Neural cell (in vitro differentiated cells): ENCODE results near the gene KLF5. TPM values are rescaled to one million over a fixed set of nuclear protein-coding genes. Genes with fewer than 3 reads are reported as not detected.

ENCODE experiments used
- H2AFZ ChIP-seq: fragments of 200-600, 300-800 bp; sonication (generic), shearing (Covaris generic); 2 replicates; pipeline ENCODE4 v1.6.0; 2014; ENCODE audit warnings: low read depth, mild to moderate bottlenecking, antibody characterized with exemption, low read length, moderate library complexity
- H3F3A ChIP-seq: fragments of 200-600 bp; shearing (Covaris generic); 2 replicates; pipeline ENCODE4 v1.6.1; 2016; ENCODE audit warnings: mild to moderate bottlenecking, moderate library complexity, mixed read lengths, antibody characterized with exemption, low read length; ENCODE audit not compliant: insufficient read depth, poor library complexity, severe bottlenecking
- H3K27ac ChIP-seq: fragments of 200-600, 300-800 bp; sonication (generic), shearing (Covaris generic); 2 replicates; pipeline ENCODE4 v1.5.1; 2014; ENCODE audit warnings: mild to moderate bottlenecking, low read length, moderate library complexity
- H3K27me3 ChIP-seq: fragments of 300-800, 200-600 bp; sonication (generic), shearing (Covaris generic); 2 replicates; pipeline ENCODE4 v1.6.0; 2014; ENCODE audit warnings: mild to moderate bottlenecking, low read depth, low read length, moderate library complexity; ENCODE audit not compliant: insufficient read depth
- H3K36me3 ChIP-seq: fragments of 300-800, 200-600 bp; sonication (generic), shearing (Covaris generic); 2 replicates; pipeline ENCODE4 v1.5.1; 2014; ENCODE audit warnings: mild to moderate bottlenecking, antibody characterized with exemption, low read length, moderate library complexity; ENCODE audit not compliant: insufficient read depth
- H3K4me2 ChIP-seq: fragments of 300-800, 200-600 bp; sonication (generic), shearing (Covaris generic); 2 replicates; pipeline ENCODE4 v1.6.0; 2014; ENCODE audit warnings: mild to moderate bottlenecking, low read length
- H3K4me3 ChIP-seq: fragments of 300-800, 200-600 bp; sonication (generic), shearing (Covaris generic); 2 replicates; pipeline ENCODE4 v1.5.1; 2014; ENCODE audit warnings: mild to moderate bottlenecking, low read length, moderate library complexity
- H3K79me2 ChIP-seq: fragments of 200-600 bp; shearing (Covaris generic); replicated peaks from 2 replicates; pipeline ENCODE4 v1.6.0; 2014; ENCODE audit warnings: mild to moderate bottlenecking, low read length, moderate library complexity; ENCODE audit not compliant: insufficient read depth
- H3K9ac ChIP-seq: fragments of 300-800, 200-600 bp; sonication (generic), shearing (Covaris generic); 2 replicates; pipeline ENCODE4 v1.6.1; 2016; ENCODE audit warnings: mild to moderate bottlenecking, low read length, mixed read lengths
- H3K9me2 ChIP-seq: fragments of 200-600 bp; shearing (Covaris generic); 2 replicates; pipeline ENCODE4 v1.6.1; 2016; ENCODE audit warnings: mild to moderate bottlenecking, low read length, mixed read lengths; ENCODE audit not compliant: insufficient read depth
- H3K9me3 ChIP-seq: fragments of 200-600, 300-800 bp; sonication (generic), shearing (Covaris generic); 2 replicates; pipeline ENCODE4 v1.6.1; 2016; ENCODE audit warnings: mild to moderate bottlenecking, mixed run types, low read length, moderate library complexity, mixed read lengths
- H4K20me1 ChIP-seq: fragments of 200-600 bp; shearing (Covaris generic); 2 replicates; pipeline ENCODE4 v1.6.1; 2016; ENCODE audit warnings: mild to moderate bottlenecking, mixed run types; ENCODE audit not compliant: insufficient read depth
- CTCF ChIP-seq: fragments of 450-650 bp; IDR thresholded peaks from 2 replicates; pipeline ENCODE4 v1.5.1; 2014; ENCODE audit warnings: antibody characterized with exemption, mild to moderate bottlenecking, moderate library complexity; ENCODE audit not compliant: poor library complexity, severe bottlenecking
- EP300 ChIP-seq: fragments of 450-650 bp; conservative IDR thresholded peaks from 2 replicates; pipeline ENCODE4 v1.6.1; 2014; ENCODE audit warnings: antibody characterized with exemption, mild to moderate bottlenecking, moderate library complexity; ENCODE audit not compliant: poor library complexity, severe bottlenecking
- EZH2 ChIP-seq: fragments of 200-600, 300-800 bp; shearing (Covaris generic), sonication (generic); IDR thresholded peaks from 2 replicates; pipeline ENCODE4 v1.6.1; 2014; ENCODE audit warnings: antibody characterized with exemption, low read length, borderline replicate concordance, mild to moderate bottlenecking; ENCODE audit not compliant: insufficient read depth, poor library complexity, severe bottlenecking
- MXI1 ChIP-seq: fragments of 450-650 bp; conservative IDR thresholded peaks from 2 replicates; pipeline ENCODE4 v1.6.1; 2014; ENCODE audit warnings: antibody characterized with exemption, mild to moderate bottlenecking; ENCODE audit not compliant: poor library complexity, severe bottlenecking
- POLR2AphosphoS5 ChIP-seq: IDR thresholded peaks from 2 replicates; pipeline ENCODE4 v1.6.1; 2012
- RAD21 ChIP-seq: fragments of 450-650 bp; conservative IDR thresholded peaks from 2 replicates; pipeline ENCODE4 v1.6.1; 2014; ENCODE audit warnings: antibody characterized with exemption, mild to moderate bottlenecking, moderate library complexity
- SMC3 ChIP-seq: fragments of 450-650 bp; conservative IDR thresholded peaks from 2 replicates; pipeline ENCODE4 v1.6.1; 2014; ENCODE audit warnings: antibody characterized with exemption, mild to moderate bottlenecking, moderate library complexity; ENCODE audit not compliant: poor library complexity
- TAF1 ChIP-seq: IDR thresholded peaks from 2 replicates; pipeline ENCODE4 v1.6.1; 2012; ENCODE audit warnings: low read depth
- polyA plus RNA-seq: library from polyadenylated mRNA; depleted of rRNA; stranded (reverse); fragments of >200 nt; gene quantifications from 2 replicates; pipeline ENCODE4 v1.2.3, GENCODE V29; 2014
- small RNA-seq, 3 experiments: library from RNA; depleted of rRNA; stranded (forward); fragments of <200 nt; gene quantifications; one replicate each; pipeline ENCODE3, GENCODE V24; 2012
- TF ChIP-seq, protein P1 (sequence below): IDR thresholded peaks from 2 replicates; pipeline ENCODE4 v1.6.1; 2012; ENCODE audit warnings: borderline replicate concordance

KLF5 gene
- polyA plus RNA-seq, 1 donor from 2014 or later: 0.26 TPM

- no peaks in the 10 kb centered on the region for H3K27me3 ChIP-seq
- no peak overlapping the region for H3K4me2 ChIP-seq
- TF ChIP-seq TAF1 (no peak), EZH2 (no peak), POLR2AphosphoS5 (no peak), CTCF (no peak), MXI1 (no peak), SMC3 (no peak), RAD21 (no peak), EP300 (no peak)
- TF ChIP-seq, protein P1, sequence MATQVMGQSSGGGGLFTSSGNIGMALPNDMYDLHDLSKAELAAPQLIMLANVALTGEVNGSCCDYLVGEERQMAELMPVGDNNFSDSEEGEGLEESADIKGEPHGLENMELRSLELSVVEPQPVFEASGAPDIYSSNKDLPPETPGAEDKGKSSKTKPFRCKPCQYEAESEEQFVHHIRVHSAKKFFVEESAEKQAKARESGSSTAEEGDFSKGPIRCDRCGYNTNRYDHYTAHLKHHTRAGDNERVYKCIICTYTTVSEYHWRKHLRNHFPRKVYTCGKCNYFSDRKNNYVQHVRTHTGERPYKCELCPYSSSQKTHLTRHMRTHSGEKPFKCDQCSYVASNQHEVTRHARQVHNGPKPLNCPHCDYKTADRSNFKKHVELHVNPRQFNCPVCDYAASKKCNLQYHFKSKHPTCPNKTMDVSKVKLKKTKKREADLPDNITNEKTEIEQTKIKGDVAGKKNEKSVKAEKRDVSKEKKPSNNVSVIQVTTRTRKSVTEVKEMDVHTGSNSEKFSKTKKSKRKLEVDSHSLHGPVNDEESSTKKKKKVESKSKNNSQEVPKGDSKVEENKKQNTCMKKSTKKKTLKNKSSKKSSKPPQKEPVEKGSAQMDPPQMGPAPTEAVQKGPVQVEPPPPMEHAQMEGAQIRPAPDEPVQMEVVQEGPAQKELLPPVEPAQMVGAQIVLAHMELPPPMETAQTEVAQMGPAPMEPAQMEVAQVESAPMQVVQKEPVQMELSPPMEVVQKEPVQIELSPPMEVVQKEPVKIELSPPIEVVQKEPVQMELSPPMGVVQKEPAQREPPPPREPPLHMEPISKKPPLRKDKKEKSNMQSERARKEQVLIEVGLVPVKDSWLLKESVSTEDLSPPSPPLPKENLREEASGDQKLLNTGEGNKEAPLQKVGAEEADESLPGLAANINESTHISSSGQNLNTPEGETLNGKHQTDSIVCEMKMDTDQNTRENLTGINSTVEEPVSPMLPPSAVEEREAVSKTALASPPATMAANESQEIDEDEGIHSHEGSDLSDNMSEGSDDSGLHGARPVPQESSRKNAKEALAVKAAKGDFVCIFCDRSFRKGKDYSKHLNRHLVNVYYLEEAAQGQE: no peak
- H3K9ac ChIP-seq: no peak overlapping the region
- H3F3A ChIP-seq: no peaks in the 10 kb centered on the region
- H3K9me3 ChIP-seq: no peaks in the 10 kb centered on the region
- H3K79me2 ChIP-seq: no peaks in the 10 kb centered on the region
- H2AFZ ChIP-seq: no peak overlapping the region
- no peak overlapping the region for H3K27ac ChIP-seq
- H3K4me3 ChIP-seq: no peak overlapping the region
- no peaks in the 10 kb centered on the region for H3K9me2 ChIP-seq
- H4K20me1 ChIP-seq: no peaks in the 10 kb centered on the region
- H3K36me3 ChIP-seq: no peaks in the 10 kb centered on the region
These were observed 60.8 kb downstream of the KLF5 start for GRCh38 chr13:73119612-73120011.

Small RNAs within 50 kb of the gene (small RNA-seq; reads per million reads assigned to genes)
- 0 reads per million in 3 experiments for gene RNU6-66P
